Measurements from ENCODE around the gene CENPE. TPM values are rescaled to one million over a fixed set of nuclear protein-coding genes. Genes with fewer than 3 reads are reported as not detected.

The CENPE gene
- total RNA-seq, 1 experiment from 2014 or later, result 9.7 TPM

Other genes with a start within 250 kb of the CENPE start
- 1.3 and 3.4 TPM in 2 replicates for gene SLC9B1, start 178.6 kb downstream of the CENPE start, total RNA-seq (2014; rRNA removed; shearing (Covaris generic))
- 9.1 and 13.1 TPM in 2 replicates for gene SLC9B2, start 121.6 kb downstream of the CENPE start, total RNA-seq (2014; rRNA removed; shearing (Covaris generic))
- gene BDH2, start 98.5 kb downstream of the CENPE start, total RNA-seq (2014; rRNA removed; shearing (Covaris generic)), result 42.9 and 48.8 TPM in 2 replicates